Body of pancreas (tissue), 4 donors: ENCODE data around the gene KIF5A. TPM values are rescaled to one million over a fixed set of nuclear protein-coding genes. Genes with fewer than 3 reads are reported as not detected.
"Not testable (repeated sequence)": the region's sequence is repeated elsewhere in the genome, so short reads cannot be mapped to it uniquely, and the experiment has no call there.

Experiments
- ATAC-seq: fragments of 150-250 bp; one replicate; pipeline ENCODE4 v1.9.1; 2016
- DNase-seq, 4 donors: peaks; one replicate each; pipeline ENCODE4 v3.0.0-alpha.2; 2019
- H3K27ac ChIP-seq, 4 donors: fragments of 200-600 bp; sonication (generic); 1 replicate in 3 of 4; 2 replicates in 1 of 4; pipeline versions ENCODE4 v1.5.1 to v1.6.1; 2016 to 2019; ENCODE audit warnings: mild to moderate bottlenecking in 1 of 4, mixed read lengths in 1 of 4, moderate library complexity in 1 of 4
- H3K27me3 ChIP-seq, 2 donors: fragments of 200-600 bp; sonication (generic); one replicate each; pipeline ENCODE4 v1.6.0; 2016; ENCODE audit warnings: mild to moderate bottlenecking in 1 of 2
- H3K36me3 ChIP-seq, 2 donors: fragments of 200-600 bp; sonication (generic); replicated peaks in 1 of 2; 2 replicates each; pipeline ENCODE4 v1.5.1; 2016; ENCODE audit warnings: low read depth in 2 of 2; ENCODE audit not compliant: insufficient read depth in 1 of 2
- H3K4me1 ChIP-seq: fragments of 200-600 bp; sonication (generic); one replicate; pipeline ENCODE4 v1.6.0; 2016
- H3K4me3 ChIP-seq, 2 donors: fragments of 200-600 bp; sonication (generic); 1 replicate in 1 of 2; 2 replicates in 1 of 2; pipeline ENCODE4 v1.5.1; 2016 to 2019
- H3K9me3 ChIP-seq, 3 donors: fragments of 200-600 bp; sonication (generic); 1 replicate in 2 of 3; 2 replicates in 1 of 3; pipeline ENCODE4 v1.5.1; 2016
- CTCF ChIP-seq, 7 experiments: fragments of 450-650 bp in 4 of 7; fragments of 200-600 bp in 3 of 7; sonication (generic) in 3 of 7; IDR thresholded peaks; one replicate each; pipeline ENCODE4 v1.5.1; 2016 to 2019; ENCODE audit warnings: antibody characterized with exemption in 7 of 7
- POLR2A ChIP-seq, 3 donors: fragments of 450-650 bp; IDR thresholded peaks; one replicate each; pipeline ENCODE4 v1.6.1; 2016; ENCODE audit warnings: antibody characterized with exemption in 3 of 3, mild to moderate bottlenecking in 2 of 3
- WGBS, 2 donors: methylation state at CpG; one replicate each; pipeline ENCODE4 v1.1.5; 2017; 5-methylcytosine and 5-hydroxymethylcytosine counted together
- intact Hi-C: fragments of 100-400 bp; cut with DNase I; formaldehyde crosslinking; loops from one replicate; pipeline ENCODE4 v1.15.1; 2023
- total RNA-seq, 2 donors: library from RNA; depleted of rRNA; stranded (reverse); fragments of >200 nt; gene quantifications; one replicate each; pipeline ENCODE4 v1.1.0, GENCODE V29; 2016

The KIF5A gene
- total RNA-seq, 2 donors from 2014 or later: 0.33 to 1.3 TPM

GRCh38 chr12:57569858-57570257, 20.0 kb downstream of the KIF5A start:
- ATAC-seq (no peak), DNase-seq (no peak)
- no peaks in the 10 kb centered on the region for H3K36me3 ChIP-seq
- H3K4me1 ChIP-seq: no peaks in the 10 kb centered on the region
- no peaks in the 10 kb centered on the region for H3K27me3 ChIP-seq
- intact Hi-C loops: no loop called here
- no peak overlapping the region for H3K4me3 ChIP-seq
- H3K9me3 ChIP-seq: no peaks in the 10 kb centered on the region
- no peak overlapping the region for H3K27ac ChIP-seq
- TF ChIP-seq CTCF (IDR thresholded peaks at IDR 0.05) (no peak), POLR2A (IDR thresholded peaks at IDR 0.05) (no peak)
- WGBS, 2 donors: 82 to 84% methylated on average over 18 of the region's 18 CpGs

GRCh38 chr12:57570438-57570837, 20.6 kb downstream of the KIF5A start:
- ATAC-seq, H3K9me3 ChIP-seq, H3K36me3 ChIP-seq, DNase-seq, H3K4me1 ChIP-seq, H3K27ac ChIP-seq, H3K27me3 ChIP-seq, intact Hi-C loops, H3K4me3 ChIP-seq: not testable (repeated sequence)
- 78 to 84% methylated on average over 13 of the region's 13 CpGs for WGBS, 2 donors

- ATAC-seq (no peak), DNase-seq (no peak)
- Histone ChIP-seq H3K9me3 (no peaks in the 10 kb centered on the region), H3K4me1 (no peaks in the 10 kb centered on the region), H3K27ac (no peak overlapping the region), H3K36me3 (no peaks in the 10 kb centered on the region), H3K4me3 (no peak overlapping the region), H3K27me3 (no peaks in the 10 kb centered on the region)
- intact Hi-C loops: no loop called here
- TF ChIP-seq POLR2A (IDR thresholded peaks at IDR 0.05): no peak
- TF ChIP-seq CTCF (IDR thresholded peaks at IDR 0.05): no peak
- WGBS, 2 donors: 81 to 86% methylated on average over 11 to 12 of the region's 12 CpGs
Measured at GRCh38 chr12:57571926-57572762, 22.3 kb downstream of the KIF5A start.

GRCh38 chr12:57574795-57575194, 25.0 kb downstream of the KIF5A start:
- DNase-seq: no peak
- 80 to 88% methylated on average over 10 of the region's 10 CpGs for WGBS, 2 donors
- Histone ChIP-seq H3K4me3 (no peak overlapping the region), H3K9me3 (no peaks in the 10 kb centered on the region), H3K27ac (no peak overlapping the region), H3K27me3 (no peaks in the 10 kb centered on the region), H3K36me3 (no peaks in the 10 kb centered on the region), H3K4me1 (no peaks in the 10 kb centered on the region)
- intact Hi-C loops: no loop called here
- no peak for ATAC-seq
- no peak for TF ChIP-seq POLR2A (IDR thresholded peaks at IDR 0.05)
- TF ChIP-seq CTCF (IDR thresholded peaks at IDR 0.05): no peak

GRCh38 chr12:57575771-57576612, 26.1 kb downstream of the KIF5A start:
- intact Hi-C loops: no loop called here
- DNase-seq: no peak
- no peak overlapping the region for H3K27ac ChIP-seq
- no peaks in the 10 kb centered on the region for H3K36me3 ChIP-seq
- TF ChIP-seq POLR2A (IDR thresholded peaks at IDR 0.05) (no peak), CTCF (IDR thresholded peaks at IDR 0.05) (no peak)
- no peaks in the 10 kb centered on the region for H3K27me3 ChIP-seq
- H3K4me3 ChIP-seq: no peak overlapping the region
- 66 to 76% methylated on average over 4 to 12 of the region's 12 CpGs for WGBS, 2 donors
- ATAC-seq: no peak
- no peaks in the 10 kb centered on the region for H3K9me3 ChIP-seq
- no peaks in the 10 kb centered on the region for H3K4me1 ChIP-seq
